ENCODE data around the gene SLC22A31.

- TF ChIP-seq CTCF (conservative IDR thresholded peaks at IDR 0.05 in 1 of 2, IDR thresholded peaks at IDR 0.05 in 1 of 2; ENCODE audit: low read depth in 1 of 2, low read length in 2 of 2) (no peak), EZH2 (IDR thresholded peaks at IDR 0.05; ENCODE audit: low read length, missing control alignments) (no peak)
Measured at GRCh38 chr16:89222931-89223330, 22.6 kb upstream of the SLC22A31 start.

All from fibroblast of lung (primary cell).